Stomach smooth muscle (tissue), 2 donors: ENCODE data around the gene CDX1.

Source experiments
- H3K27ac ChIP-seq: one replicate; pipeline ENCODE4 v1.7.0; 2013; ENCODE audit warnings: mild to moderate bottlenecking, low read length, inconsistent platforms
- H3K27me3 ChIP-seq, 2 donors: one replicate each; pipeline ENCODE4 v1.7.0; 2013; ENCODE audit warnings: low read length in 2 of 2; ENCODE audit not compliant: insufficient read depth in 2 of 2, control insufficient read depth in 1 of 2
- H3K36me3 ChIP-seq, 2 donors: one replicate each; pipeline ENCODE4 v1.7.0; 2013; ENCODE audit warnings: low read length in 2 of 2; ENCODE audit not compliant: control insufficient read depth in 2 of 2, insufficient read depth in 2 of 2
- H3K4me1 ChIP-seq: one replicate; pipeline ENCODE4 v1.7.0; 2013; ENCODE audit warnings: low read length; ENCODE audit not compliant: control insufficient read depth, insufficient read depth
- H3K4me3 ChIP-seq, 2 donors: one replicate each; pipeline ENCODE4 v1.7.0; 2013; ENCODE audit warnings: low read length in 2 of 2
- H3K9ac ChIP-seq, 2 donors: one replicate each; pipeline ENCODE4 v1.7.0; 2013; ENCODE audit warnings: low read length in 2 of 2, mild to moderate bottlenecking in 1 of 2
- H3K9me3 ChIP-seq, 2 donors: one replicate each; pipeline ENCODE4 v1.7.0; 2013; ENCODE audit warnings: low read length in 2 of 2; ENCODE audit not compliant: control insufficient read depth in 2 of 2
- donor health status: healthy.
- donor health status: Pancreatic carcinoma.

CDX1 gene

GRCh38 chr5:150147670-150148069 lies 18.9 kb upstream of the CDX1 start:
- peaks cover 27% of the 10 kb centered on the region for H3K4me1 ChIP-seq
- H3K9ac ChIP-seq: no peak overlapping the region
- no peaks in the 10 kb centered on the region for H3K27me3 ChIP-seq
- no peaks in the 10 kb centered on the region for H3K9me3 ChIP-seq
- H3K4me3 ChIP-seq: peak overlapping the region in 1 of 2 donors; percentile 15
- no peaks in the 10 kb centered on the region for H3K36me3 ChIP-seq
- H3K27ac ChIP-seq: no peak overlapping the region

GRCh38 chr5:150148117-150148927 lies 18.3 kb upstream of the CDX1 start:
- Histone ChIP-seq H3K4me1 (peaks cover 22% of the 10 kb centered on the region), H3K9me3 (no peaks in the 10 kb centered on the region), H3K36me3 (no peaks in the 10 kb centered on the region), H3K27me3 (no peaks in the 10 kb centered on the region), H3K27ac (no peak overlapping the region), H3K9ac (peak overlapping the region in 1 of 2 donors; percentile 4), H3K4me3 (no peak overlapping the region)

- H3K36me3 ChIP-seq: no peaks in the 10 kb centered on the region
- H3K27ac ChIP-seq: no peak overlapping the region
- H3K4me1 ChIP-seq: peaks cover 20% of the 10 kb centered on the region
- no peak overlapping the region for H3K9ac ChIP-seq
- H3K27me3 ChIP-seq: no peaks in the 10 kb centered on the region
- no peak overlapping the region for H3K4me3 ChIP-seq
- no peaks in the 10 kb centered on the region for H3K9me3 ChIP-seq
Observed at GRCh38 chr5:150149618-150150017, 17.0 kb upstream of the CDX1 start.

- H3K9ac ChIP-seq: no peak overlapping the region
- H3K9me3 ChIP-seq: no peaks in the 10 kb centered on the region
- H3K27me3 ChIP-seq: no peaks in the 10 kb centered on the region
- H3K4me3 ChIP-seq: peak overlapping the region; percentile 35 to 81
- no peak overlapping the region for H3K27ac ChIP-seq
- H3K4me1 ChIP-seq: peaks cover 38% of the 10 kb centered on the region
- no peaks in the 10 kb centered on the region for H3K36me3 ChIP-seq
Observed at GRCh38 chr5:150152636-150153462, 13.7 kb upstream of the CDX1 start.

- H3K27ac ChIP-seq: peak overlapping the region; percentile 31
- H3K36me3 ChIP-seq: no peaks in the 10 kb centered on the region
- peak overlapping the region in 1 of 2 donors; percentile 29 for H3K9ac ChIP-seq
- H3K4me1 ChIP-seq: peaks cover 33% of the 10 kb centered on the region
- no peaks in the 10 kb centered on the region for H3K27me3 ChIP-seq
- H3K9me3 ChIP-seq: no peaks in the 10 kb centered on the region
- peak overlapping the region in 1 of 2 donors; percentile 81 for H3K4me3 ChIP-seq
Observed at GRCh38 chr5:150153483-150153882, 13.1 kb upstream of the CDX1 start.

GRCh38 chr5:150153957-150154617 lies 12.5 kb upstream of the CDX1 start:
- H3K9ac ChIP-seq: peak overlapping the region; percentile 36 to 64

GRCh38 chr5:150154618-150155128 lies 11.9 kb upstream of the CDX1 start:
- Histone ChIP-seq H3K4me3 (peak overlapping the region; percentile 55 to 81), H3K27ac (peak overlapping the region; percentile 31), H3K36me3 (no peaks in the 10 kb centered on the region), H3K4me1 (peaks cover 35% of the 10 kb centered on the region), H3K9me3 (no peaks in the 10 kb centered on the region), H3K9ac (peak overlapping the region; percentile 62 to 64), H3K27me3 (no peaks in the 10 kb centered on the region)

More at GRCh38 chr5:150153957-150154617, 12.5 kb upstream of the CDX1 start:
- Histone ChIP-seq H3K27me3 (no peaks in the 10 kb centered on the region), H3K27ac (peak overlapping the region; percentile 31), H3K4me1 (peaks cover 34% of the 10 kb centered on the region), H3K9me3 (no peaks in the 10 kb centered on the region), H3K4me3 (peak overlapping the region; percentile 38 to 81), H3K36me3 (no peaks in the 10 kb centered on the region)

GRCh38 chr5:150155258-150156026 lies 11.1 kb upstream of the CDX1 start, which contains the start of gene PDGFRB:
Gene PDGFRB, minus strand, starts transcription at chr5:150155845. Its CDS starts 18,798 bp downstream, at chr5:150137047.
- Histone ChIP-seq H3K4me1 (peaks cover 33% of the 10 kb centered on the region), H3K27ac (peak within 1 kb of the TSS; percentile 55), H3K9ac (peak within 1 kb of the TSS; percentile 64 to 66)

GRCh38 chr5:150156027-150156368 lies 10.6 kb upstream of the CDX1 start:
- Histone ChIP-seq H3K9ac (peak overlapping the region; percentile 58 to 66), H3K27ac (peak overlapping the region; percentile 55), H3K9me3 (no peaks in the 10 kb centered on the region), H3K4me1 (peaks cover 33% of the 10 kb centered on the region), H3K36me3 (no peaks in the 10 kb centered on the region), H3K4me3 (peak overlapping the region; percentile 55 to 81), H3K27me3 (no peaks in the 10 kb centered on the region)

More at GRCh38 chr5:150155258-150156026, 11.1 kb upstream of the CDX1 start, which contains the start of gene PDGFRB:
- no peaks in the 10 kb centered on the region for H3K27me3 ChIP-seq
- H3K9me3 ChIP-seq: no peaks in the 10 kb centered on the region
- peak within 1 kb of the TSS; percentile 55 to 81 for H3K4me3 ChIP-seq
- H3K36me3 ChIP-seq: no peaks in the 10 kb centered on the region
